ENCODE results near the gene ZNF83.
"Not testable (repeated sequence)": the region's sequence is repeated elsewhere in the genome, so short reads cannot be mapped to it uniquely, and the experiment has no call there.

The ZNF83 gene

GRCh38 chr19:52600639-52601024 lies 37.5 kb downstream of the ZNF83 start:
- peaks cover 8% of the 10 kb centered on the region for H3K36me3 ChIP-seq (ENCODE audit: control insufficient read depth, insufficient read depth, low read length)
- peak overlapping the region; percentile 92 for H3K4me3 ChIP-seq (ENCODE audit: low read depth, low read length)
- H3K9me3 ChIP-seq (ENCODE audit: control insufficient read depth, insufficient read depth, low read length), result no peaks in the 10 kb centered on the region
- no peaks in the 10 kb centered on the region for H3K27me3 ChIP-seq (ENCODE audit: control insufficient read depth, insufficient read depth, low read length)
- peaks cover 3% of the 10 kb centered on the region for H3K4me1 ChIP-seq (ENCODE audit: control insufficient read depth, insufficient read depth, low read length)
- peak overlapping the region; percentile 60 for H3K9ac ChIP-seq (ENCODE audit: low read depth, low read length)

- H3K4me1 ChIP-seq (ENCODE audit: control insufficient read depth, insufficient read depth, low read length), result peaks cover 2% of the 10 kb centered on the region
- no peak overlapping the region for H3K4me3 ChIP-seq (ENCODE audit: low read depth, low read length)
- H3K9ac ChIP-seq (ENCODE audit: low read depth, low read length), result no peak overlapping the region
- H3K27me3 ChIP-seq (ENCODE audit: control insufficient read depth, insufficient read depth, low read length), result no peaks in the 10 kb centered on the region
- peaks cover 11% of the 10 kb centered on the region for H3K36me3 ChIP-seq (ENCODE audit: control insufficient read depth, insufficient read depth, low read length)
- H3K9me3 ChIP-seq (ENCODE audit: control insufficient read depth, insufficient read depth, low read length), result no peaks in the 10 kb centered on the region
These were observed 38.9 kb downstream of the ZNF83 start for GRCh38 chr19:52599241-52599640.

- H3K9me3 ChIP-seq (ENCODE audit: control insufficient read depth, insufficient read depth, low read length); H3K9ac ChIP-seq (ENCODE audit: low read depth, low read length); H3K4me3 ChIP-seq (ENCODE audit: low read depth, low read length); H3K4me1 ChIP-seq (ENCODE audit: control insufficient read depth, insufficient read depth, low read length); H3K27me3 ChIP-seq (ENCODE audit: control insufficient read depth, insufficient read depth, low read length): not testable (repeated sequence)
- H3K36me3 ChIP-seq (ENCODE audit: control insufficient read depth, insufficient read depth, low read length), result peaks cover 16% of the 10 kb centered on the region
These were observed 44.7 kb downstream of the ZNF83 start for GRCh38 chr19:52593441-52593840.

- no peak overlapping the region for H3K9ac ChIP-seq (ENCODE audit: low read depth, low read length)
- no peaks in the 10 kb centered on the region for H3K9me3 ChIP-seq (ENCODE audit: control insufficient read depth, insufficient read depth, low read length)
- no peak overlapping the region for H3K4me3 ChIP-seq (ENCODE audit: low read depth, low read length)
- no peaks in the 10 kb centered on the region for H3K4me1 ChIP-seq (ENCODE audit: control insufficient read depth, insufficient read depth, low read length)
- peaks cover 16% of the 10 kb centered on the region for H3K36me3 ChIP-seq (ENCODE audit: control insufficient read depth, insufficient read depth, low read length)
- H3K27me3 ChIP-seq (ENCODE audit: control insufficient read depth, insufficient read depth, low read length), result no peaks in the 10 kb centered on the region
These were observed 45.9 kb downstream of the ZNF83 start for GRCh38 chr19:52592301-52592700.

GRCh38 chr19:52590728-52591127 lies 47.4 kb downstream of the ZNF83 start:
- peaks cover 9% of the 10 kb centered on the region for H3K36me3 ChIP-seq (ENCODE audit: control insufficient read depth, insufficient read depth, low read length)
- H3K4me3 ChIP-seq (ENCODE audit: low read depth, low read length), result no peak overlapping the region
- no peaks in the 10 kb centered on the region for H3K27me3 ChIP-seq (ENCODE audit: control insufficient read depth, insufficient read depth, low read length)
- H3K9me3 ChIP-seq (ENCODE audit: control insufficient read depth, insufficient read depth, low read length), result no peaks in the 10 kb centered on the region
- no peaks in the 10 kb centered on the region for H3K4me1 ChIP-seq (ENCODE audit: control insufficient read depth, insufficient read depth, low read length)
- H3K9ac ChIP-seq (ENCODE audit: low read depth, low read length), result no peak overlapping the region

- Histone ChIP-seq H3K4me3 (ENCODE audit: low read depth, low read length) (no peak overlapping the region), H3K27me3 (ENCODE audit: control insufficient read depth, insufficient read depth, low read length) (no peaks in the 10 kb centered on the region), H3K4me1 (ENCODE audit: control insufficient read depth, insufficient read depth, low read length) (no peaks in the 10 kb centered on the region), H3K9ac (ENCODE audit: low read depth, low read length) (no peak overlapping the region), H3K9me3 (ENCODE audit: control insufficient read depth, insufficient read depth, low read length) (no peaks in the 10 kb centered on the region), H3K36me3 (ENCODE audit: control insufficient read depth, insufficient read depth, low read length) (peaks cover 21% of the 10 kb centered on the region)
These were observed 52.6 kb downstream of the ZNF83 start for GRCh38 chr19:52585604-52586003.

GRCh38 chr19:52584736-52585440 lies 53.3 kb downstream of the ZNF83 start:
- Histone ChIP-seq H3K4me3 (ENCODE audit: low read depth, low read length) (peak overlapping the region; percentile 22), H3K9ac (ENCODE audit: low read depth, low read length) (no peak overlapping the region), H3K36me3 (ENCODE audit: control insufficient read depth, insufficient read depth, low read length) (peaks cover 21% of the 10 kb centered on the region), H3K4me1 (ENCODE audit: control insufficient read depth, insufficient read depth, low read length) (no peaks in the 10 kb centered on the region), H3K9me3 (ENCODE audit: control insufficient read depth, insufficient read depth, low read length) (no peaks in the 10 kb centered on the region), H3K27me3 (ENCODE audit: control insufficient read depth, insufficient read depth, low read length) (no peaks in the 10 kb centered on the region)

GRCh38 chr19:52570000-52570861 lies 67.9 kb downstream of the ZNF83 start, which contains the start of gene ZNF701:
Gene ZNF701, plus strand, starts transcription at chr19:52570287. Its CDS starts 3,861 bp downstream, at chr19:52574148.
- Histone ChIP-seq H3K36me3 (ENCODE audit: control insufficient read depth, insufficient read depth, low read length) (peaks cover 8% of the 10 kb centered on the region), H3K4me3 (ENCODE audit: low read depth, low read length) (peak within 1 kb of the TSS; percentile 100), H3K9ac (ENCODE audit: low read depth, low read length) (peak within 1 kb of the TSS; percentile 97), H3K4me1 (ENCODE audit: control insufficient read depth, insufficient read depth, low read length) (peaks cover 11% of the 10 kb centered on the region), H3K27me3 (ENCODE audit: control insufficient read depth, insufficient read depth, low read length) (no peaks in the 10 kb centered on the region), H3K9me3 (ENCODE audit: control insufficient read depth, insufficient read depth, low read length) (no peaks in the 10 kb centered on the region)

GRCh38 chr19:52569638-52569999 lies 68.5 kb downstream of the ZNF83 start:
- H3K27me3 ChIP-seq (ENCODE audit: control insufficient read depth, insufficient read depth, low read length); H3K9me3 ChIP-seq (ENCODE audit: control insufficient read depth, insufficient read depth, low read length); H3K9ac ChIP-seq (ENCODE audit: low read depth, low read length); H3K36me3 ChIP-seq (ENCODE audit: control insufficient read depth, insufficient read depth, low read length): not testable (repeated sequence)
- peak overlapping the region; percentile 53 for H3K4me3 ChIP-seq (ENCODE audit: low read depth, low read length)
- peaks cover 11% of the 10 kb centered on the region for H3K4me1 ChIP-seq (ENCODE audit: control insufficient read depth, insufficient read depth, low read length)

GRCh38 chr19:52567921-52568320 lies 70.2 kb downstream of the ZNF83 start:
- peaks cover 11% of the 10 kb centered on the region for H3K4me1 ChIP-seq (ENCODE audit: control insufficient read depth, insufficient read depth, low read length)
- no peak overlapping the region for H3K9ac ChIP-seq (ENCODE audit: low read depth, low read length)
- H3K4me3 ChIP-seq (ENCODE audit: low read depth, low read length), result no peak overlapping the region
- H3K36me3 ChIP-seq (ENCODE audit: control insufficient read depth, insufficient read depth, low read length), result no peaks in the 10 kb centered on the region
- H3K9me3 ChIP-seq (ENCODE audit: control insufficient read depth, insufficient read depth, low read length), result no peaks in the 10 kb centered on the region
- no peaks in the 10 kb centered on the region for H3K27me3 ChIP-seq (ENCODE audit: control insufficient read depth, insufficient read depth, low read length)

- H3K9me3 ChIP-seq (ENCODE audit: control insufficient read depth, insufficient read depth, low read length), result no peaks in the 10 kb centered on the region
- peaks cover 11% of the 10 kb centered on the region for H3K4me1 ChIP-seq (ENCODE audit: control insufficient read depth, insufficient read depth, low read length)
- H3K9ac ChIP-seq (ENCODE audit: low read depth, low read length), result no peak overlapping the region
- no peaks in the 10 kb centered on the region for H3K27me3 ChIP-seq (ENCODE audit: control insufficient read depth, insufficient read depth, low read length)
- no peak overlapping the region for H3K4me3 ChIP-seq (ENCODE audit: low read depth, low read length)
- H3K36me3 ChIP-seq (ENCODE audit: control insufficient read depth, insufficient read depth, low read length), result no peaks in the 10 kb centered on the region
These were observed 71.6 kb downstream of the ZNF83 start for GRCh38 chr19:52566588-52566987.

GRCh38 chr19:52566121-52566520 lies 72.0 kb downstream of the ZNF83 start:
- peaks cover 10% of the 10 kb centered on the region for H3K4me1 ChIP-seq (ENCODE audit: control insufficient read depth, insufficient read depth, low read length)
- H3K27me3 ChIP-seq (ENCODE audit: control insufficient read depth, insufficient read depth, low read length), result no peaks in the 10 kb centered on the region
- no peaks in the 10 kb centered on the region for H3K36me3 ChIP-seq (ENCODE audit: control insufficient read depth, insufficient read depth, low read length)
- no peak overlapping the region for H3K4me3 ChIP-seq (ENCODE audit: low read depth, low read length)
- no peak overlapping the region for H3K9ac ChIP-seq (ENCODE audit: low read depth, low read length)
- H3K9me3 ChIP-seq (ENCODE audit: control insufficient read depth, insufficient read depth, low read length), result no peaks in the 10 kb centered on the region
